ENCODE results near the gene FBXL16.

DNA sequence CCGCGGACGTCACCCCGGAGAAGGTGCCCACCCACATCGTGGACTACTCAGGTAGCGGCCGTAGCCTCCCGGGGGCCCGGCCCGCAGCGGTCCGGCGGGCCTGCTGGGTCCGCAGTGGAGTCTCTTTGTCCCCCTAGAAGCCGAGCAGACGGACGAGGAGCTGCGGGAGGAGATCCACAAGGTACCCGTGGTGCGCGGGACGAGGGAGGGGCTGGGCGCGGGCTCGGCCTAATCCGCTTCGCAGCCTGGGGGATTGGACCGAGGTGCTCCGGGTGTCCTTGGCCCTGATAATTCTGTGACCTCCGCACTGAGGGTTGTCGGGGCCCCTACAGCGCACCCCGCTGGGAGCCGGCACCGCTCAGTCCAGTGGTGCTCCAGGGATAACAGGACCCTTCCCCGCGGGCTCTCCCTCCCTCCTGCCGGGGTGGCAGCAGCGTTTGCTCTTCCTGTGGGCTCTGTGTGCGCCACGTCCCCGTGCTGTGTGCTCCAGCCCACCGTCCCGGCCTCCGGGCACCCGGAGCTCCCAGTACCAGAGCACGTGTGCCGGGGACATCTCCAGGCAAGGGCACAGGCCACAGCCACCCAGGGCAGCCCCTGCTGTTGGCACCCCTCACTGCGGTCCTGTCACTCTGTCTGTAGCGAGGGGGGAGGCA lies 37.0 kb downstream of the FBXL16 start:
- TF ChIP-seq, protein P1, sequence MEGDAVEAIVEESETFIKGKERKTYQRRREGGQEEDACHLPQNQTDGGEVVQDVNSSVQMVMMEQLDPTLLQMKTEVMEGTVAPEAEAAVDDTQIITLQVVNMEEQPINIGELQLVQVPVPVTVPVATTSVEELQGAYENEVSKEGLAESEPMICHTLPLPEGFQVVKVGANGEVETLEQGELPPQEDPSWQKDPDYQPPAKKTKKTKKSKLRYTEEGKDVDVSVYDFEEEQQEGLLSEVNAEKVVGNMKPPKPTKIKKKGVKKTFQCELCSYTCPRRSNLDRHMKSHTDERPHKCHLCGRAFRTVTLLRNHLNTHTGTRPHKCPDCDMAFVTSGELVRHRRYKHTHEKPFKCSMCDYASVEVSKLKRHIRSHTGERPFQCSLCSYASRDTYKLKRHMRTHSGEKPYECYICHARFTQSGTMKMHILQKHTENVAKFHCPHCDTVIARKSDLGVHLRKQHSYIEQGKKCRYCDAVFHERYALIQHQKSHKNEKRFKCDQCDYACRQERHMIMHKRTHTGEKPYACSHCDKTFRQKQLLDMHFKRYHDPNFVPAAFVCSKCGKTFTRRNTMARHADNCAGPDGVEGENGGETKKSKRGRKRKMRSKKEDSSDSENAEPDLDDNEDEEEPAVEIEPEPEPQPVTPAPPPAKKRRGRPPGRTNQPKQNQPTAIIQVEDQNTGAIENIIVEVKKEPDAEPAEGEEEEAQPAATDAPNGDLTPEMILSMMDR (conservative IDR thresholded peaks at IDR 0.05; ENCODE audit: low read depth, low read length): no peak
- TF ChIP-seq EZH2 (IDR thresholded peaks at IDR 0.05; ENCODE audit: borderline replicate concordance, low read depth, low read length, poor library complexity, severe bottlenecking): no peak

Measured in A673 (cell line).